Colonic mucosa (tissue), 4 donors: Measurements from ENCODE around the gene FGF16. TPM values are rescaled to one million over a fixed set of nuclear protein-coding genes. Genes with fewer than 3 reads are reported as not detected.
"Not testable (repeated sequence)": the region's sequence is repeated elsewhere in the genome, so short reads cannot be mapped to it uniquely, and the experiment has no call there.

Experiments
- DNase-seq: peaks from one replicate; pipeline ENCODE4 v3.0.0-alpha.2; 2020
- H3K27ac ChIP-seq: fragments of 200-600 bp; one replicate; pipeline ENCODE4 v1.8.0; 2021
- H3K27me3 ChIP-seq: fragments of 200-600 bp; one replicate; pipeline ENCODE4 v1.8.0; 2021
- H3K36me3 ChIP-seq: fragments of 200-600 bp; one replicate; pipeline ENCODE4 v1.8.0; 2021
- H3K4me1 ChIP-seq: fragments of 200-600 bp; one replicate; pipeline ENCODE4 v1.8.0; 2021; ENCODE audit warnings: mild to moderate bottlenecking
- H3K4me3 ChIP-seq: fragments of 200-600 bp; one replicate; pipeline ENCODE4 v1.8.0; 2021
- H3K9ac ChIP-seq, 2 donors: one replicate each; pipeline ENCODE4 v1.7.0; 2013; ENCODE audit warnings: control low read depth in 2 of 2, low read depth in 2 of 2, low read length in 2 of 2
- H3K9me3 ChIP-seq: fragments of 200-600 bp; one replicate; pipeline ENCODE4 v1.8.0; 2021
- intact Hi-C: fragments of 100-400 bp; cut with DNase I; formaldehyde crosslinking; loops from one replicate; pipeline ENCODE4 v1.14.1; 2022
- total RNA-seq, 2 donors: library from RNA; stranded (reverse); fragmentation: NEBNext Ultra II Directional in 1 of 2; extraction: Animal tissue kit (Norgen Biotek cat#: 25700) in 1 of 2; gene quantifications; one replicate each; pipeline ENCODE4 v1.2.1, GENCODE V29; 2021
- TF ChIP-seq, protein P1 (sequence below): fragments of 200-600 bp; IDR thresholded peaks from one replicate; pipeline ENCODE4 v1.8.0; 2022; ENCODE audit warnings: antibody characterized with exemption, mild to moderate bottlenecking
- donor health status: healthy.
- donor health status: DM: no; HTN: no; CAD: no.
- donor health status: DM: no; HTN: no; CAD: no.

FGF16 gene
- not detected for total RNA-seq

DNA sequence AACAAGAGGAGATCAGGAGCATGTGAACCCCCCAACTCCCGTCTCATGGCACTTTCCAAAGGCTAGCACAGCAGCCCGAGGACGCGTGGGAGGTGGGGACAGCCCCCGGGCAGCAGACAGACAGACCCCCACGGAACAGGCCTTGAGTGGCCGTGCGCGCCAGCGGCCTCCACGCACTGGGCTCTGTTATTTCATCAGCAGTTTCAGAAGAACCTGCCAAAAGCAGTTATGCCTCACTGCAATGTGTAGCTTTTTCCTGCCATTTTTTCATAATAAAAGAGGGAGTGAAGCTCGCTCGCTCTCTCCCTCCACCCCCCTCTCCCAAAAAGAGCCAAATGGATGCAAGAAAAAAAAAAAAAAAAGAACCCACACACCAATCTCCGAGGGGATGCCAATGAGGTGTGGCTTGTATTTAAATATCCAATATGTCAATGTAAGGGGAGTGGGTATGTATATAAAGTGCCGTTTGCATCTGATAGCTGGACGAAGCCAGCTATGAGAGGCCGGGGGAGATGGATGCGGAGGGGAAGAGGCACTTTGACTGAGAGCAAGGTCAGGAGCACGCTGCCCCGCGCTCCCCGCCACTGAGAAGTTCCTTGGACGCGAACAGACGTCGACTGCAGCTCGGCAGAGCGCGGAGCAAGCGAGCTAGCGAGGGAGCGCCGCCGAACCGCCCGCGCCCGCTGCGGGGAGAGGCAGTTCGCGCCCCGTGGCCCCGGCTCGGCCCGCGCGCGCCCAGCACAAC, at the start of gene FGF16:
Gene FGF16 (plus strand): TSS at position 482 of the 745 bp plus-strand sequence. CDS start 286 bp downstream, outside the sequence.
- Histone ChIP-seq H3K36me3 (no peaks in the 10 kb centered on the region), H3K9ac (no peak within 1 kb of the TSS), H3K9me3 (no peaks in the 10 kb centered on the region), H3K4me1 (no peaks in the 10 kb centered on the region), H3K27me3 (peaks cover 4% of the 10 kb centered on the region), H3K4me3 (peak within 1 kb of the TSS; percentile 27), H3K27ac (no peak within 1 kb of the TSS)
- no peak for DNase-seq
- intact Hi-C loops = no loop called here
- TF ChIP-seq, protein P1, sequence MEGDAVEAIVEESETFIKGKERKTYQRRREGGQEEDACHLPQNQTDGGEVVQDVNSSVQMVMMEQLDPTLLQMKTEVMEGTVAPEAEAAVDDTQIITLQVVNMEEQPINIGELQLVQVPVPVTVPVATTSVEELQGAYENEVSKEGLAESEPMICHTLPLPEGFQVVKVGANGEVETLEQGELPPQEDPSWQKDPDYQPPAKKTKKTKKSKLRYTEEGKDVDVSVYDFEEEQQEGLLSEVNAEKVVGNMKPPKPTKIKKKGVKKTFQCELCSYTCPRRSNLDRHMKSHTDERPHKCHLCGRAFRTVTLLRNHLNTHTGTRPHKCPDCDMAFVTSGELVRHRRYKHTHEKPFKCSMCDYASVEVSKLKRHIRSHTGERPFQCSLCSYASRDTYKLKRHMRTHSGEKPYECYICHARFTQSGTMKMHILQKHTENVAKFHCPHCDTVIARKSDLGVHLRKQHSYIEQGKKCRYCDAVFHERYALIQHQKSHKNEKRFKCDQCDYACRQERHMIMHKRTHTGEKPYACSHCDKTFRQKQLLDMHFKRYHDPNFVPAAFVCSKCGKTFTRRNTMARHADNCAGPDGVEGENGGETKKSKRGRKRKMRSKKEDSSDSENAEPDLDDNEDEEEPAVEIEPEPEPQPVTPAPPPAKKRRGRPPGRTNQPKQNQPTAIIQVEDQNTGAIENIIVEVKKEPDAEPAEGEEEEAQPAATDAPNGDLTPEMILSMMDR = no peak

DNA sequence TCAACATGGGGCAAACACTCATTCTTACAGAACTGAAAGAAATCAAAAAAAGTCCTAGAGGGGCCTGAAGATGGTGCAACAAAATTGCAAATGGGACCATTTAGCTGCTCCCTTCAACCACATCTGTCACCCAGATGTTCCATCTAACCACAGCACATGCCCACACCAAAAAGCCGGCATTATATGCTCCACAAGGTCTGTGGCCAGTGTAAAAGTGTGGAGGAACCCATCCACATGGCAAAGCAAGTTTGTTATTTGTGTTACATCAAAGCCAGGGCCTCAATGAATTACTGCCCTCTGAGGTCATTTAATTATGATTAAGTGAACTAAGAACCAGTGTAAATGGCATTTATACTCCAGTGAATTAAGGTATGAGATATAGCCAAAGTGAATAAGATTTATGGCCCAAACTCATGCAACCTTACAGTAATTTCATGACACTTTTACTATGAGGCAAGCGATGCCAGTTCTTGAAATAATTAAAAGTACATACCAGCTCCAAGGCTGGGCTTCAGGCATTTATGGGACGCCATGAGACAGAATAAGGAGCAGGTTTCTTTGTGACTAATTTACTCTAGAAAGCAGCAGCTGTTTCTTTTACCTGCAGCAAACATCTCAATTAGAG, 48.7 kb upstream of the FGF16 start:
- no peak for DNase-seq
- Histone ChIP-seq H3K9ac (no peak overlapping the region), H3K9me3 (no peaks in the 10 kb centered on the region), H3K36me3 (no peaks in the 10 kb centered on the region), H3K4me1 (no peaks in the 10 kb centered on the region), H3K4me3 (no peak overlapping the region), H3K27me3 (no peaks in the 10 kb centered on the region), H3K27ac (no peak overlapping the region)
- intact Hi-C loops = no loop called here
- TF ChIP-seq, protein P1 = no peak

DNA sequence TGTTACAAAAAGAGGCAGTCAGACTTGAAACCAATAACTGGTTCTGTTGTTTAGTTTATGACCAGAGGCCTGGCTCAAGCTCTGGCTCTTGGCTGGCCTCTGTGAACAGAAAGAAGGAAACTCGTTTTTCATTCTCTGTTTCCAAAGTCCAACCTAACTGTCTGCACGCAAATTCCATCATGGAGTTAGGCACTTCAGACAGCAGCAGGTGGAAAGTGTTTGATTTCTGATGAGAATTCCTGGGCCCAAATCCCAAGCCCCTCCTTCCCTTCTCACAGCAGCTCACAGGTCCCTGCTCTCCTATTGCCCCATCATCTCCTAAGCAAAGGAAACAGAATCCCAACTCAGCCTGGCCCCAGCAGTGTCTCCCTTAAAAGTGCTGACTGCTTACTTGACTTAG, 42.8 kb upstream of the FGF16 start:
- no peaks in the 10 kb centered on the region for H3K27me3 ChIP-seq
- no peaks in the 10 kb centered on the region for H3K4me1 ChIP-seq
- no peak overlapping the region for H3K27ac ChIP-seq
- H3K9me3 ChIP-seq = no peaks in the 10 kb centered on the region
- no peaks in the 10 kb centered on the region for H3K36me3 ChIP-seq
- no peak overlapping the region for H3K9ac ChIP-seq
- intact Hi-C loops = no loop called here
- H3K4me3 ChIP-seq = no peak overlapping the region
- DNase-seq = no peak
- TF ChIP-seq, protein P1 = no peak

DNA sequence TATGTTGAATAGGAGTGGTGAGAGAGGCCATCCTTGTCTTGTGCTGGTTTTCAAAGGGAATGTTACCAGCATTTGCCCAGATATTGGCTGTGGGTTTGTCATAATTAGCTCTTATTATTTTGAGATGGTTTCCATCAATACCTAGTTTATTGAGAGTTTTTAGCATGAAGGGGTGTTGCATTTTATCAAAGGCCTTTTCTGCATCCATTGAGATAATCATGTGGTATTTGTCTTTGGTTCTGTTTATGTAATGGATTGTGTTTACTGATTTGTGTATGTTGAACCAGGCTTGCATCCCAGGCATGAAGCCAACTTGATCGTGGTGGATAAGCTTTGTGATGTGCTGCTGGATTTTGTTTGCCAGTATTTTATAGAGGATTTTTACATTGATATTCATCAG, 39.4 kb upstream of the FGF16 start:
- intact Hi-C loops, H3K27ac ChIP-seq, H3K27me3 ChIP-seq, H3K9me3 ChIP-seq, H3K4me3 ChIP-seq, DNase-seq, H3K36me3 ChIP-seq, H3K9ac ChIP-seq, H3K4me1 ChIP-seq: not testable (repeated sequence)

DNA sequence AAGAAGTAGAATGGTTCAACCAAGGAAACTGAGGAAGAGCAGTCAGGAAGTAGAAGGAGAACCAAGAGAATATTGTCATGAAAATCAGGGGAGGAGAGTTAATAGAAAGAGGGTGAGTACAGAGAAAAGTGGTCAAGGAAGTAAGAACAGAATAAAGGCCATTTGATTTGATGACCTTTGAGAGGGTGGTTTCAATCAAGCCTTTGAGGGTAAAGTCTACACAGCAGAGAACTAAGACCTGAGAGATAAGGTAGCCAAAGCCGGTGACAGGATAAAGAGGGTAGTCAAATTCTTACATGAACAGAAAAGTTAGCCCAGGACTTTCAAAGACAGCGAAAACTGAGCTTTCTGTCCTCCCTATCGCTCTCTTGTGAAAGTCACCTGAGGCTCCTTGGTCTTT, 34.6 kb upstream of the FGF16 start:
- H3K27me3 ChIP-seq = no peaks in the 10 kb centered on the region
- H3K4me3 ChIP-seq = no peak overlapping the region
- no peak overlapping the region for H3K27ac ChIP-seq
- no peak overlapping the region for H3K9ac ChIP-seq
- no peak for DNase-seq
- intact Hi-C loops = no loop called here
- TF ChIP-seq, protein P1 = no peak
- no peaks in the 10 kb centered on the region for H3K36me3 ChIP-seq
- no peaks in the 10 kb centered on the region for H3K4me1 ChIP-seq
- H3K9me3 ChIP-seq = no peaks in the 10 kb centered on the region

DNA sequence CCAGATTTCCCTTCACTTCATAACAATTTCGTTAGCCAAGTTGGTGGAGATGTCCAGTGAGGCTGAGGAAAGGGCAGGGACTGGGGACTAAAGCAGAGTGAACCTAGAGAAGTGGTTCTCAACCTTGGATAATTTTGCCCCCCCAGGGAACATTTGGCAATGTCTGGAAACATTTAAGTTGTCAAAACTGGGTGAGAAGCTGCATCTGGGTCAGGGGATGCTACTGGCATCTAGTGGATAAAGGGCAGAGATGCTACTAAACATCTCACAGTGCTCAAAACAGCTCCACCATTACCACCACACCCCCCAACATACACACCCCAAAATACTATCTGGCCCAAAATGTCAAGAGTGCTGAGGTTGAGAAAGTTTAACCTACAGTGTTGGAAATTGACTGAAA, 32.0 kb upstream of the FGF16 start:
- no peaks in the 10 kb centered on the region for H3K9me3 ChIP-seq
- H3K4me3 ChIP-seq = no peak overlapping the region
- H3K9ac ChIP-seq = no peak overlapping the region
- H3K27me3 ChIP-seq = no peaks in the 10 kb centered on the region
- H3K4me1 ChIP-seq = no peaks in the 10 kb centered on the region
- no peak for DNase-seq
- TF ChIP-seq, protein P1 = no peak
- intact Hi-C loops = no loop called here
- H3K27ac ChIP-seq = no peak overlapping the region
- H3K36me3 ChIP-seq = no peaks in the 10 kb centered on the region
